Measurements from ENCODE around the gene RABGEF1.
"Not testable (repeated sequence)": the region's sequence is repeated elsewhere in the genome, so short reads cannot be mapped to it uniquely, and the experiment has no call there.

GRCh38 chr7:66847523-66847855, 107.0 kb downstream of the RABGEF1 start:
- TF ChIP-seq POLR2A, CTCF (IDR thresholded peaks at IDR 0.05): not testable (repeated sequence)
